Measurements from ENCODE around the gene CNOT10. TPM values are rescaled to one million over a fixed set of nuclear protein-coding genes. Genes with fewer than 3 reads are reported as not detected.

Gene CNOT10
- total and polyA plus RNA-seq, 2 donors (not counting 1 experiment from before 2014, with no cell fraction given): 22.6 to 69.0 TPM

DNA sequence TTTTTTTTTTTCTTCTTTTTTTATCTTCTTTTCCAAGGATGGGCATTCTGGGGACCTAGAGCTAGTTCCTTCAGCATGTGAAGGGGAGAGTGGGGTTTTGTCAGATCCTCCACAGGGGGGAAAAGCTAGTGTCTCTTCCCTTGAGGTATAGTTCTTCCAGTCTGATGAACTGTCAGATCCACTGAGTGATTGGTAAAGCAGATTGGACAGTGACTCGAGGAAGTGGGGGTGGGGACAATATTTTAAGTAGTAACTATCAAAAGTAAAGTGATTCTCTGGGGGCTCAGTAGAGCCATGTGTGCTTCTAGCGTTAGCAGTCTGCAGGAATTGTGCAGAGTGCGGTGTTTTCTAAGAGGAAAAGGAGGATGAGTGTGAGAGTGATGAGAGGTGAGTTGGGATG lies 70.8 kb downstream of the CNOT10 start:
- 28% methylated on average over 3 of the region's 3 CpGs for whole genome bisulfite sequencing (ENCODE audit: insufficient coverage)
- intact Hi-C loops (cut with micrococcal nuclease): no loop called here
- H3K36me3 ChIP-seq (replicated peaks in 1 of 2; ENCODE audit: control extremely low read depth in 1 of 2, control insufficient read depth in 1 of 2, extremely low read depth in 1 of 2, insufficient read depth in 2 of 2, low read length in 1 of 2): peaks cover 0 to 11% of the 10 kb centered on the region in 2 experiments
- no peaks in the 10 kb centered on the region for H3K4me1 ChIP-seq (ENCODE audit: control insufficient read depth in 2 of 2, insufficient read depth in 2 of 2, low read length in 2 of 2)
- DNase-seq (no peak), ATAC-seq (ENCODE audit: low read depth) (no peak)
- H2AFZ ChIP-seq (ENCODE audit: insufficient read depth, low read depth, low read length, poor library complexity, severe bottlenecking): no peak overlapping the region
- Mint-ChIP-seq H3K9me3 (ENCODE audit: insufficient read depth) (no peaks in the 10 kb centered on the region), H3K27me3 (no peaks in the 10 kb centered on the region), H3K27ac (no peak overlapping the region), H3K4me3 (no peak overlapping the region), H3K4me1 (no peaks in the 10 kb centered on the region)
- H3K27ac ChIP-seq (ENCODE audit: low read length in 2 of 2): no peak overlapping the region
- no peaks in the 10 kb centered on the region for H3K27me3 ChIP-seq (replicated peaks in 1 of 4; ENCODE audit: control extremely low read depth in 1 of 4, control insufficient read depth in 3 of 4, insufficient read depth in 4 of 4, low read length in 3 of 4)
- H3K9ac ChIP-seq (ENCODE audit: low read length): no peak overlapping the region
- no peak overlapping the region for H3K4me3 ChIP-seq (ENCODE audit: control extremely low read depth in 1 of 5, extremely low read depth in 1 of 5, insufficient read depth in 1 of 5, low read depth in 2 of 5, low read length in 4 of 5)
- no peak for TF ChIP-seq EZH2 (IDR thresholded peaks at IDR 0.05; ENCODE audit: borderline replicate concordance, insufficient read depth, low read depth, low read length, poor library complexity, severe bottlenecking)
- TF ChIP-seq, protein P1, sequence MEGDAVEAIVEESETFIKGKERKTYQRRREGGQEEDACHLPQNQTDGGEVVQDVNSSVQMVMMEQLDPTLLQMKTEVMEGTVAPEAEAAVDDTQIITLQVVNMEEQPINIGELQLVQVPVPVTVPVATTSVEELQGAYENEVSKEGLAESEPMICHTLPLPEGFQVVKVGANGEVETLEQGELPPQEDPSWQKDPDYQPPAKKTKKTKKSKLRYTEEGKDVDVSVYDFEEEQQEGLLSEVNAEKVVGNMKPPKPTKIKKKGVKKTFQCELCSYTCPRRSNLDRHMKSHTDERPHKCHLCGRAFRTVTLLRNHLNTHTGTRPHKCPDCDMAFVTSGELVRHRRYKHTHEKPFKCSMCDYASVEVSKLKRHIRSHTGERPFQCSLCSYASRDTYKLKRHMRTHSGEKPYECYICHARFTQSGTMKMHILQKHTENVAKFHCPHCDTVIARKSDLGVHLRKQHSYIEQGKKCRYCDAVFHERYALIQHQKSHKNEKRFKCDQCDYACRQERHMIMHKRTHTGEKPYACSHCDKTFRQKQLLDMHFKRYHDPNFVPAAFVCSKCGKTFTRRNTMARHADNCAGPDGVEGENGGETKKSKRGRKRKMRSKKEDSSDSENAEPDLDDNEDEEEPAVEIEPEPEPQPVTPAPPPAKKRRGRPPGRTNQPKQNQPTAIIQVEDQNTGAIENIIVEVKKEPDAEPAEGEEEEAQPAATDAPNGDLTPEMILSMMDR (IDR thresholded peaks at IDR 0.05): no peak
- no peaks in the 10 kb centered on the region for H3K79me2 ChIP-seq (ENCODE audit: control insufficient read depth, insufficient read depth, low read length)
- POLR2A ChIA-PET: no interaction called here
- no peaks in the 10 kb centered on the region for H4K20me1 ChIP-seq (ENCODE audit: control insufficient read depth, insufficient read depth, low read length, poor library complexity, severe bottlenecking)
- no peak overlapping the region for H3K4me2 ChIP-seq (replicated peaks; ENCODE audit: low read depth, low read length, poor library complexity, severe bottlenecking)
- H3K9me3 ChIP-seq (ENCODE audit: control extremely low read depth in 1 of 3, control insufficient read depth in 2 of 3, insufficient read depth in 1 of 3, low read length in 2 of 3): no peaks in the 10 kb centered on the region
- CTCF ChIA-PET: no interaction called here

- no peak overlapping the region for H3K4me2 ChIP-seq (replicated peaks; ENCODE audit: low read depth, low read length, poor library complexity, severe bottlenecking)
- ATAC-seq (ENCODE audit: low read depth): no peak
- Mint-ChIP-seq H3K9me3 (ENCODE audit: insufficient read depth) (no peaks in the 10 kb centered on the region), H3K27me3 (no peaks in the 10 kb centered on the region), H3K4me3 (no peak overlapping the region), H3K4me1 (no peaks in the 10 kb centered on the region), H3K27ac (no peak overlapping the region)
- no peak for DNase-seq
- no peaks in the 10 kb centered on the region for H3K79me2 ChIP-seq (ENCODE audit: control insufficient read depth, insufficient read depth, low read length)
- ChIA-PET POLR2A (no interaction called here), CTCF (no interaction called here)
- H3K9me3 ChIP-seq (ENCODE audit: control extremely low read depth in 1 of 3, control insufficient read depth in 2 of 3, insufficient read depth in 1 of 3, low read length in 2 of 3): no peaks in the 10 kb centered on the region
- WGBS (ENCODE audit: insufficient coverage): no CpG with 5 or more reads among the region's 2 CpGs
- no peak overlapping the region for H3K9ac ChIP-seq (ENCODE audit: low read length)
- peaks cover 0 to 16% of the 10 kb centered on the region in 2 experiments for H3K36me3 ChIP-seq (replicated peaks in 1 of 2; ENCODE audit: control extremely low read depth in 1 of 2, control insufficient read depth in 1 of 2, extremely low read depth in 1 of 2, insufficient read depth in 2 of 2, low read length in 1 of 2)
- H4K20me1 ChIP-seq (ENCODE audit: control insufficient read depth, insufficient read depth, low read length, poor library complexity, severe bottlenecking): no peaks in the 10 kb centered on the region
- intact Hi-C loops (cut with micrococcal nuclease): no loop called here
- no peak overlapping the region for H3K27ac ChIP-seq (ENCODE audit: low read length in 2 of 2)
- H3K4me3 ChIP-seq (ENCODE audit: control extremely low read depth in 1 of 5, extremely low read depth in 1 of 5, insufficient read depth in 1 of 5, low read depth in 2 of 5, low read length in 4 of 5): no peak overlapping the region
- no peaks in the 10 kb centered on the region for H3K27me3 ChIP-seq (replicated peaks in 1 of 4; ENCODE audit: control extremely low read depth in 1 of 4, control insufficient read depth in 3 of 4, insufficient read depth in 4 of 4, low read length in 3 of 4)
- H2AFZ ChIP-seq (ENCODE audit: insufficient read depth, low read depth, low read length, poor library complexity, severe bottlenecking): no peak overlapping the region
- H3K4me1 ChIP-seq (ENCODE audit: control insufficient read depth in 2 of 2, insufficient read depth in 2 of 2, low read length in 2 of 2): no peaks in the 10 kb centered on the region
- TF ChIP-seq, protein P1 (IDR thresholded peaks at IDR 0.05): no peak
- no peak for TF ChIP-seq EZH2 (IDR thresholded peaks at IDR 0.05; ENCODE audit: borderline replicate concordance, insufficient read depth, low read depth, low read length, poor library complexity, severe bottlenecking)
These were observed 72.8 kb downstream of the CNOT10 start for GRCh38 chr3:32757618-32758374.

Data from B cell (primary cell).